HepG2 (cell line): ENCODE results near the gene CLASP1. TPM values are rescaled to one million over a fixed set of nuclear protein-coding genes. Genes with fewer than 3 reads are reported as not detected.

Experiments used
- ATAC-seq: fragments of 200-7000 bp; cut with Tn5 transposase; 3 replicates; pipeline ENCODE4 v1.9.1; 2020; ENCODE audit warnings: mild to moderate bottlenecking, moderate library complexity
- BruUV-seq: library from RNA; stranded (reverse); fragments of 400-500 nt; replicated peaks from 2 replicates; lab custom pipeline; 2021; lab: Mats Ljungman, UMichigan
- CTCF ChIA-PET: fragments of 300-600 bp; formaldehyde crosslinking; extraction: SDS; loops from one replicate; lab custom pipeline; 2021; ENCODE audit warnings: low total read pairs, inconsistent platforms, low intra/inter-chr PET ratio; lab: Yijun Ruan, JAX
- POLR2A ChIA-PET: fragments of 350-600 bp; sonication (Branson Sonifier 250); formaldehyde crosslinking; loops from one replicate; lab custom pipeline; 2020; ENCODE audit warnings: antibody characterized with exemption, inconsistent platforms; lab: Yijun Ruan, JAX
- DNase-seq: peaks from one replicate; pipeline ENCODE4 v3.0.0-alpha.2; 2015; ENCODE audit warnings: low spot score
- FAIRE-seq: peaks from 3 replicates; lab custom pipeline; 2011; peaks lifted over from hg19 to GRCh38; lab: Jason Lieb, UNC
- H2AFZ ChIP-seq: one replicate; pipeline ENCODE4 v1.6.1; 2011; ENCODE audit warnings: low read length, inconsistent platforms
- H3K27ac ChIP-seq: fragments of 300-600 bp; 3 replicates; pipeline ENCODE4 v1.8.0; 2011; ENCODE audit warnings: mixed run types, mild to moderate bottlenecking, mixed read lengths, low read length, inconsistent platforms; ENCODE audit not compliant: insufficient read depth; ENCODE audit errors: extremely low read length
- H3K27me3 ChIP-seq, 2 experiments: fragments of 200-600 bp in 1 of 2; 2 replicates in 1 of 2; 3 replicates in 1 of 2; pipeline versions ENCODE4 v1.6.0 to v1.8.0; 2011; ENCODE audit warnings: low read length in 2 of 2, mild to moderate bottlenecking in 2 of 2, moderate library complexity in 2 of 2, inconsistent platforms in 1 of 2; ENCODE audit not compliant: insufficient read depth in 2 of 2, control insufficient read depth in 1 of 2
- H3K36me3 ChIP-seq, 2 experiments: fragments of 200-600 bp in 1 of 2; replicated peaks in 1 of 2; 2 replicates in 1 of 2; 3 replicates in 1 of 2; pipeline versions ENCODE4 v1.5.1 to v1.8.0; 2011; ENCODE audit warnings: low read length in 2 of 2, inconsistent platforms in 1 of 2; ENCODE audit not compliant: insufficient read depth in 2 of 2, control insufficient read depth in 1 of 2
- H3K4me1 ChIP-seq: 2 replicates; pipeline ENCODE4 v1.5.1; 2012; ENCODE audit warnings: low read length, inconsistent platforms; ENCODE audit not compliant: insufficient read depth
- H3K4me2 ChIP-seq: 2 replicates; pipeline ENCODE4 v1.6.0; 2011; ENCODE audit warnings: low read depth, low read length, inconsistent platforms
- H3K4me3 ChIP-seq, 3 experiments: fragments of 200-600 bp in 1 of 3; sonication (generic), shearing (Covaris generic) in 1 of 3; replicated peaks in 1 of 3; 2 replicates each; pipeline ENCODE4 v1.5.1; 2011 to 2016; ENCODE audit warnings: low read length in 3 of 3, inconsistent platforms in 2 of 3, low read depth in 2 of 3, mild to moderate bottlenecking in 2 of 3, control low read depth in 1 of 3, mixed read lengths in 1 of 3; ENCODE audit not compliant: insufficient read depth in 1 of 3
- H3K79me2 ChIP-seq: one replicate; pipeline ENCODE4 v1.6.1; 2011; ENCODE audit warnings: low read length, inconsistent platforms; ENCODE audit not compliant: insufficient read depth
- H3K9ac ChIP-seq: 2 replicates; pipeline ENCODE4 v1.6.0; 2011; ENCODE audit warnings: mild to moderate bottlenecking, low read depth, low read length, inconsistent platforms; ENCODE audit not compliant: insufficient read depth
- H3K9me3 ChIP-seq: 2 replicates; pipeline ENCODE4 v1.5.1; 2012; ENCODE audit warnings: mild to moderate bottlenecking, low read length
- H4K20me1 ChIP-seq: 2 replicates; pipeline ENCODE4 v1.6.0; 2011; ENCODE audit warnings: inconsistent platforms, mild to moderate bottlenecking, low read length, moderate library complexity; ENCODE audit not compliant: insufficient read depth
- AHDC1 ChIP-seq: sonication (generic); formaldehyde crosslinking; IDR thresholded peaks from 2 replicates; pipeline ENCODE4 v1.5.1; 2020; ENCODE audit warnings: mild to moderate bottlenecking, missing genetic modification reagents, borderline replicate concordance
- ARID2 ChIP-seq: sonication (generic); formaldehyde crosslinking; IDR thresholded peaks from 2 replicates; pipeline ENCODE4 v1.8.1; 2022; ENCODE audit warnings: mild to moderate bottlenecking, missing genetic modification reagents, borderline replicate concordance
- HNRNPUL1 ChIP-seq: fragments of 200-400 bp; formaldehyde crosslinking; IDR thresholded peaks from 2 replicates; pipeline ENCODE4 v1.6.1; 2017; ENCODE audit warnings: low read depth, mild to moderate bottlenecking, low read length, moderate library complexity
- HOMEZ ChIP-seq: IDR thresholded peaks from 2 replicates; pipeline ENCODE4 v1.6.1; 2016; ENCODE audit warnings: low read depth
- KDM1A ChIP-seq: IDR thresholded peaks from 2 replicates; pipeline ENCODE4 v1.6.1; 2016; ENCODE audit warnings: missing compliant biosample characterization
- KLF11 ChIP-seq: IDR thresholded peaks from 2 replicates; pipeline ENCODE4 v1.6.1; 2016; ENCODE audit warnings: missing compliant biosample characterization
- MEIS1 ChIP-seq: sonication (generic); formaldehyde crosslinking; IDR thresholded peaks from 2 replicates; pipeline ENCODE4 v1.9.0; 2021; ENCODE audit warnings: mild to moderate bottlenecking, missing genetic modification reagents, moderate library complexity, borderline replicate concordance
- MTA3 ChIP-seq: sonication (generic); formaldehyde crosslinking; IDR thresholded peaks from 2 replicates; pipeline ENCODE4 v1.4.0; 2020; ENCODE audit warnings: missing genetic modification reagents
- PRPF4 ChIP-seq: fragments of 200-400 bp; formaldehyde crosslinking; IDR thresholded peaks from 2 replicates; pipeline ENCODE4 v1.6.1; 2016; ENCODE audit warnings: low read length, low read depth; ENCODE audit not compliant: poor library complexity, severe bottlenecking
- SP2 ChIP-seq: sonication (generic); formaldehyde crosslinking; IDR thresholded peaks from 2 replicates; pipeline ENCODE4 v1.5.1; 2020; ENCODE audit warnings: mild to moderate bottlenecking, missing genetic modification reagents
- TEF ChIP-seq: sonication (generic); formaldehyde crosslinking; IDR thresholded peaks from 2 replicates; pipeline ENCODE4 v1.5.0; 2020; ENCODE audit warnings: missing genetic modification reagents
- ZNF275 ChIP-seq: sonication (generic); formaldehyde crosslinking; IDR thresholded peaks from 2 replicates; pipeline ENCODE4 v1.8.0; 2022; ENCODE audit warnings: missing genetic modification reagents, mild to moderate bottlenecking, inconsistent platforms, borderline replicate concordance
- ZNF7 ChIP-seq: IDR thresholded peaks from 2 replicates; pipeline ENCODE4 v1.6.1; 2016; ENCODE audit warnings: missing biosample characterization, missing genetic modification reagents
- WGBS: methylation state at CpG from one replicate; pipeline ENCODE4 v1.1.6; 2017; ENCODE audit warnings: low lambda C conversion rate; 5-methylcytosine and 5-hydroxymethylcytosine counted together
- in situ Hi-C: cut with HindIII; loops from 2 replicates; pipeline ENCODE4 v1.10.0; 2017; ENCODE audit warnings: low pct_unique_long_range_greater_than_20kb; ENCODE audit not compliant: extremely low pct_ligation_motif_present
- intact Hi-C: fragments of 100-400 bp; cut with micrococcal nuclease; formaldehyde crosslinking; loops from one replicate; pipeline ENCODE4 v1.10.0; 2022; ENCODE audit not compliant: unreplicated experiment
- polyA plus RNA-seq, 8 experiments: library from polyadenylated mRNA; depleted of rRNA in 3 of 8; stranded (reverse) in 7 of 8; unstranded in 1 of 8; fragments of >200 nt; fragmentation: Illumina TruSeq in 4 of 8; extraction: Trizol in 4 of 8; gene quantifications; 2 replicates each; pipeline versions ENCODE4 v1.2.1 to v1.2.3, GENCODE V29; 2011 to 2016; ENCODE audit warnings: low read depth in 4 of 8, missing spikeins in 1 of 8, mixed read lengths in 1 of 8; ENCODE audit not compliant: insufficient read depth in 1 of 8
- total RNA-seq, 5 experiments: library from RNA; depleted of rRNA; stranded (reverse); fragments of >200 nt; fragmentation: Illumina TruSeq; extraction: Trizol; gene quantifications; 2 replicates each; pipeline ENCODE4 v1.2.3, GENCODE V29; 2016; ENCODE audit warnings: low read depth in 1 of 5
- TF ChIP-seq, protein P1 (sequence below): sonication (generic); formaldehyde crosslinking; IDR thresholded peaks from 2 replicates; pipeline ENCODE4 v1.4.0; 2020; ENCODE audit warnings: missing genetic modification reagents, borderline replicate concordance

CLASP1 gene
- total and polyA plus RNA-seq, 2 of the 13 experiments (the other 11 are each of a cell fraction or from before 2014, with no cell fraction given), result 11.7 to 47.9 TPM

DNA sequence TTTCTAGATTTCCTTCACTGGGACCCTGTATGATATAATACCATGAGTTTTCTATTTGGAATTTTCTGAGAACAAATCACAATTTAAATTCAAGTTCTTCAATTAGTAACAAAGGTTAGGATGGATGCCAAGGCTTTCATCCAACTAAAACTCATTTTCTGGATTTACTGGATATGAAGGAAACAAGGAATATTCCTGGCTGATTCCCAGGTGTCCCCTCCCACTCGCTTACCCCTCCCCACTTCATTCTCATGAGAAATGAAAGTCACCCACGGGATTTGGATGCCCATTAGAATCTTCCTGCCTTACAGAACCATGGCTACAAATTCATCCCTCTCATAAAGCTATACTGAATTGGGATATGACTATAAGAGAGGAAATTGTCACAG is 78.6 kb downstream of the CLASP1 start:
- POLR2A ChIA-PET, result no interaction called here
- peaks cover 40% of the 10 kb centered on the region for H3K4me1 ChIP-seq
- H3K9ac ChIP-seq, result no peak overlapping the region
- peaks cover 8% of the 10 kb centered on the region for H4K20me1 ChIP-seq
- in situ Hi-C loops (no loop called here), intact Hi-C loops (no loop called here)
- no peak overlapping the region for H3K4me3 ChIP-seq
- 96% methylated on average over 2 of the region's 2 CpGs for WGBS
- no TSS peak for BruUV-seq
- H3K79me2 ChIP-seq, result peaks cover 20% of the 10 kb centered on the region
- H3K27ac ChIP-seq, result no peak overlapping the region
- no peak overlapping the region for H3K4me2 ChIP-seq
- peaks cover 2 to 11% of the 10 kb centered on the region in 2 experiments; a peak in 4 of 5 replicates for H3K36me3 ChIP-seq
- no peak overlapping the region for H2AFZ ChIP-seq
- ATAC-seq (no peak), DNase-seq (no peak), FAIRE-seq (no peak)
- H3K27me3 ChIP-seq, result no peaks in the 10 kb centered on the region
- no peaks in the 10 kb centered on the region for H3K9me3 ChIP-seq
- CTCF ChIA-PET, result no interaction called here
- TF ChIP-seq PRPF4, result no peak
- TF ChIP-seq SP2, result no peak
- TF ChIP-seq TEF (CRISPR knock-in tag), result no peak
- TF ChIP-seq MEIS1, result no peak
- TF ChIP-seq HNRNPUL1, result no peak
- no peak for TF ChIP-seq ARID2 (CRISPR knock-in tag)
- TF ChIP-seq MTA3 (CRISPR knock-in tag), result no peak
- no peak for TF ChIP-seq AHDC1
- TF ChIP-seq ZNF7 (CRISPR knock-in tag), result no peak
- TF ChIP-seq, protein P1, sequence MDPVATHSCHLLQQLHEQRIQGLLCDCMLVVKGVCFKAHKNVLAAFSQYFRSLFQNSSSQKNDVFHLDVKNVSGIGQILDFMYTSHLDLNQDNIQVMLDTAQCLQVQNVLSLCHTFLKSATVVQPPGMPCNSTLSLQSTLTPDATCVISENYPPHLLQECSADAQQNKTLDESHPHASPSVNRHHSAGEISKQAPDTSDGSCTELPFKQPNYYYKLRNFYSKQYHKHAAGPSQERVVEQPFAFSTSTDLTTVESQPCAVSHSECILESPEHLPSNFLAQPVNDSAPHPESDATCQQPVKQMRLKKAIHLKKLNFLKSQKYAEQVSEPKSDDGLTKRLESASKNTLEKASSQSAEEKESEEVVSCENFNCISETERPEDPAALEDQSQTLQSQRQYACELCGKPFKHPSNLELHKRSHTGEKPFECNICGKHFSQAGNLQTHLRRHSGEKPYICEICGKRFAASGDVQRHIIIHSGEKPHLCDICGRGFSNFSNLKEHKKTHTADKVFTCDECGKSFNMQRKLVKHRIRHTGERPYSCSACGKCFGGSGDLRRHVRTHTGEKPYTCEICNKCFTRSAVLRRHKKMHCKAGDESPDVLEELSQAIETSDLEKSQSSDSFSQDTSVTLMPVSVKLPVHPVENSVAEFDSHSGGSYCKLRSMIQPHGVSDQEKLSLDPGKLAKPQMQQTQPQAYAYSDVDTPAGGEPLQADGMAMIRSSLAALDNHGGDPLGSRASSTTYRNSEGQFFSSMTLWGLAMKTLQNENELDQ (CRISPR knock-in tag), result no peak
- TF ChIP-seq KLF11 (CRISPR knock-in tag), result no peak
- no peak for TF ChIP-seq ZNF275 (CRISPR knock-in tag)
- no peak for TF ChIP-seq HOMEZ (CRISPR knock-in tag)
- TF ChIP-seq KDM1A (CRISPR knock-in tag), result no peak
